B cell (primary cell): ENCODE measurements around the gene MORN4. TPM values are rescaled to one million over a fixed set of nuclear protein-coding genes. Genes with fewer than 3 reads are reported as not detected.

ENCODE experiments used
- ATAC-seq: fragments of 200-7000 bp; cut with Tn5 transposase; one replicate; pipeline ENCODE4 v1.10.0; 2021; ENCODE audit warnings: low read depth, mild to moderate bottlenecking, moderate number of reproducible peaks, moderate library complexity
- CTCF ChIA-PET: fragments of 350-600 bp; sonication (Branson Sonifier 250); formaldehyde crosslinking; loops from one replicate; lab custom pipeline; 2021; ENCODE audit warnings: antibody characterized with exemption, inconsistent platforms; lab: Charles Lee
- POLR2A ChIA-PET: fragments of 350-600 bp; sonication (Branson Sonifier 250); formaldehyde crosslinking; loops from one replicate; lab custom pipeline; 2021; ENCODE audit warnings: antibody characterized with exemption; lab: Charles Lee
- DNase-seq: peaks from one replicate; pipeline ENCODE4 v3.0.0; 2013
- H2AFZ ChIP-seq: 2 replicates; pipeline ENCODE4 v1.6.1; 2012; ENCODE audit warnings: mild to moderate bottlenecking, low read depth, low read length; ENCODE audit not compliant: insufficient read depth, poor library complexity, severe bottlenecking
- H3K27ac ChIP-seq, 2 donors: 1 replicate in 1 of 2; 2 replicates in 1 of 2; pipeline ENCODE4 v1.5.1; 2012 to 2013; ENCODE audit warnings: low read length in 2 of 2, mild to moderate bottlenecking in 2 of 2, moderate library complexity in 1 of 2
- H3K27me3 ChIP-seq, 4 experiments: fragments of 200-600 bp in 1 of 4; sonication (generic) in 1 of 4; replicated peaks in 1 of 4; 1 replicate in 2 of 4; 2 replicates in 2 of 4; pipeline versions ENCODE4 v1.6.1 to v1.7.0; 2013 to 2016; ENCODE audit warnings: low read length in 3 of 4, mild to moderate bottlenecking in 2 of 4, mixed read lengths in 1 of 4, moderate library complexity in 1 of 4; ENCODE audit not compliant: insufficient read depth in 4 of 4, control insufficient read depth in 3 of 4; ENCODE audit errors: control extremely low read depth in 1 of 4
- H3K36me3 ChIP-seq, 2 experiments: replicated peaks in 1 of 2; 1 replicate in 1 of 2; 2 replicates in 1 of 2; pipeline versions ENCODE4 v1.6.1 to v1.7.1; 2013; ENCODE audit warnings: low read length in 1 of 2; ENCODE audit not compliant: insufficient read depth in 2 of 2, control insufficient read depth in 1 of 2; ENCODE audit errors: control extremely low read depth in 1 of 2, extremely low read depth in 1 of 2
- H3K4me1 ChIP-seq, 2 donors: fragments of 200-600 bp in 1 of 2; sonication (generic) in 1 of 2; 1 replicate in 1 of 2; 2 replicates in 1 of 2; pipeline versions ENCODE4 v1.5.1 to v1.6.1; 2013 to 2017; ENCODE audit warnings: low read length in 2 of 2; ENCODE audit not compliant: control insufficient read depth in 2 of 2, insufficient read depth in 2 of 2
- H3K4me2 ChIP-seq: replicated peaks from 2 replicates; pipeline ENCODE3; 2012; ENCODE audit warnings: mild to moderate bottlenecking, low read depth, low read length; ENCODE audit not compliant: poor library complexity, severe bottlenecking
- H3K4me3 ChIP-seq, 5 experiments: fragments of 200-600 bp in 1 of 5; sonication (generic) in 1 of 5; 1 replicate in 3 of 5; 2 replicates in 2 of 5; pipeline versions ENCODE4 v1.5.1 to v1.7.0; 2011 to 2016; ENCODE audit warnings: low read length in 4 of 5, mild to moderate bottlenecking in 4 of 5, low read depth in 2 of 5, control low read depth in 1 of 5, moderate library complexity in 1 of 5; ENCODE audit not compliant: insufficient read depth in 1 of 5; ENCODE audit errors: control extremely low read depth in 1 of 5, extremely low read depth in 1 of 5
- H3K79me2 ChIP-seq: fragments of 200-600 bp; sonication (generic); one replicate; pipeline ENCODE4 v1.6.0; 2016; ENCODE audit warnings: low read length; ENCODE audit not compliant: control insufficient read depth, insufficient read depth
- H3K9ac ChIP-seq: fragments of 200-600 bp; sonication (generic); 2 replicates; pipeline ENCODE4 v1.6.1; 2017; ENCODE audit warnings: mild to moderate bottlenecking, low read length, moderate library complexity
- H3K9me3 ChIP-seq, 3 donors: one replicate each; pipeline versions ENCODE4 v1.6.1 to v1.7.1; 2013; ENCODE audit warnings: low read length in 2 of 3; ENCODE audit not compliant: control insufficient read depth in 2 of 3, insufficient read depth in 1 of 3; ENCODE audit errors: control extremely low read depth in 1 of 3
- H4K20me1 ChIP-seq: 2 replicates; pipeline ENCODE4 v1.6.0; 2012; ENCODE audit warnings: mild to moderate bottlenecking, low read length; ENCODE audit not compliant: insufficient read depth, control insufficient read depth, poor library complexity, severe bottlenecking
- H3K27ac Mint-ChIP-seq: one replicate; pipeline ENCODE4 v1.8.0; 2021; ENCODE audit warnings: mixed read lengths
- H3K27me3 Mint-ChIP-seq: one replicate; pipeline ENCODE4 v1.8.0; 2021; ENCODE audit warnings: mixed read lengths
- H3K4me1 Mint-ChIP-seq: one replicate; pipeline ENCODE4 v1.8.0; 2021; ENCODE audit warnings: mixed read lengths
- H3K4me3 Mint-ChIP-seq: one replicate; pipeline ENCODE4 v1.8.0; 2021; ENCODE audit warnings: mixed read lengths
- H3K9me3 Mint-ChIP-seq: one replicate; pipeline ENCODE4 v1.8.0; 2022; ENCODE audit warnings: mixed read lengths; ENCODE audit not compliant: insufficient read depth
- EZH2 ChIP-seq: IDR thresholded peaks from 2 replicates; pipeline ENCODE4 v1.6.1; 2012; ENCODE audit warnings: borderline replicate concordance, low read depth, mild to moderate bottlenecking, moderate library complexity, low read length; ENCODE audit not compliant: insufficient read depth, poor library complexity, severe bottlenecking
- WGBS: methylation state at CpG from one replicate; pipeline ENCODE4 v1.1.5; 2013; ENCODE audit warnings: missing lambda C conversion rate; ENCODE audit not compliant: insufficient coverage; 5-methylcytosine and 5-hydroxymethylcytosine counted together
- intact Hi-C: fragments of 100-400 bp; cut with micrococcal nuclease; formaldehyde crosslinking; loops from one replicate; pipeline ENCODE4 v1.10.0; 2022
- polyA plus RNA-seq: library from polyadenylated mRNA; depleted of rRNA; stranded (reverse); fragments of >200 nt; gene quantifications from 2 replicates; pipeline ENCODE4 v1.2.3, GENCODE V29; 2012
- total RNA-seq, 2 donors: library from RNA; stranded (reverse); fragments of 120-200 nt in 1 of 2; gene quantifications; 1 replicate in 1 of 2; 2 replicates in 1 of 2; pipeline versions ENCODE4 v1.2.3 to v1.2.4, GENCODE V29; 2013 to 2022
- TF ChIP-seq, protein P1 (sequence below): fragments of 200-600 bp; IDR thresholded peaks from one replicate; pipeline ENCODE4 v1.8.0; 2022; ENCODE audit warnings: antibody characterized with exemption, mild to moderate bottlenecking

The MORN4 gene
- total and polyA plus RNA-seq, 2 donors (not counting 1 experiment from before 2014, with no cell fraction given), result 1.5 to 2.8 TPM

DNA sequence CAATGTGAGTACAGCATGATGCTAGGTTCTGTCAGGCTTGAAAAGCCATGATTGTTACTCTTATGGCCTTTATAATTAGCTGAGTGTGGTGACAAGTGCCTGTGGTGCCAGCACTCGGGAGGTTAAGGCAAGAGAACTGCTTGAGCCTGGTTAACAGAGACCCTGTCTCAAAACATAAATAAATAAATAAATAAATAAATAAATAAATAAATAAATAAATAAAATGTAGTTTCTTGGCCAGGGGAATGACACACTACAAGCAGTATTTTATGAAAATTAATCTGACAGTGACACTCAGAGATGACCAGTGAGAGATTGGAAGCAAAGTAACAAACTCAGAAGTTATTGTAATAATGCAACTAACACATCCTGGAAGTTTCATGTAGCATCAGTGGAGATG, 2.3 kb upstream of the MORN4 start:
- Histone ChIP-seq H3K4me3 (no peak overlapping the region), H3K9ac (no peak overlapping the region), H3K4me2 (no peak overlapping the region), H3K27ac (no peak overlapping the region), H3K79me2 (no peaks in the 10 kb centered on the region), H3K36me3 (no peaks in the 10 kb centered on the region), H3K4me1 (peaks cover 0 to 16% of the 10 kb centered on the region in 2 donors), H4K20me1 (no peaks in the 10 kb centered on the region), H3K9me3 (no peaks in the 10 kb centered on the region), H3K27me3 (peaks cover 0 to 6% (median 0%) of the 10 kb centered on the region in 4 experiments), H2AFZ (no peak overlapping the region)
- no peak for ATAC-seq
- intact Hi-C loops, result no loop called here
- Mint-ChIP-seq H3K4me3 (no peak overlapping the region), H3K9me3 (no peaks in the 10 kb centered on the region), H3K27ac (no peak overlapping the region), H3K27me3 (no peaks in the 10 kb centered on the region), H3K4me1 (peaks cover 18% of the 10 kb centered on the region)
- TF ChIP-seq EZH2, result no peak
- TF ChIP-seq, protein P1, sequence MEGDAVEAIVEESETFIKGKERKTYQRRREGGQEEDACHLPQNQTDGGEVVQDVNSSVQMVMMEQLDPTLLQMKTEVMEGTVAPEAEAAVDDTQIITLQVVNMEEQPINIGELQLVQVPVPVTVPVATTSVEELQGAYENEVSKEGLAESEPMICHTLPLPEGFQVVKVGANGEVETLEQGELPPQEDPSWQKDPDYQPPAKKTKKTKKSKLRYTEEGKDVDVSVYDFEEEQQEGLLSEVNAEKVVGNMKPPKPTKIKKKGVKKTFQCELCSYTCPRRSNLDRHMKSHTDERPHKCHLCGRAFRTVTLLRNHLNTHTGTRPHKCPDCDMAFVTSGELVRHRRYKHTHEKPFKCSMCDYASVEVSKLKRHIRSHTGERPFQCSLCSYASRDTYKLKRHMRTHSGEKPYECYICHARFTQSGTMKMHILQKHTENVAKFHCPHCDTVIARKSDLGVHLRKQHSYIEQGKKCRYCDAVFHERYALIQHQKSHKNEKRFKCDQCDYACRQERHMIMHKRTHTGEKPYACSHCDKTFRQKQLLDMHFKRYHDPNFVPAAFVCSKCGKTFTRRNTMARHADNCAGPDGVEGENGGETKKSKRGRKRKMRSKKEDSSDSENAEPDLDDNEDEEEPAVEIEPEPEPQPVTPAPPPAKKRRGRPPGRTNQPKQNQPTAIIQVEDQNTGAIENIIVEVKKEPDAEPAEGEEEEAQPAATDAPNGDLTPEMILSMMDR, result no peak
- no peak for DNase-seq
- no CpG with 5 or more reads among the region's 1 CpG for WGBS
- CTCF ChIA-PET, result no interaction called here
- POLR2A ChIA-PET, result no interaction called here

DNA sequence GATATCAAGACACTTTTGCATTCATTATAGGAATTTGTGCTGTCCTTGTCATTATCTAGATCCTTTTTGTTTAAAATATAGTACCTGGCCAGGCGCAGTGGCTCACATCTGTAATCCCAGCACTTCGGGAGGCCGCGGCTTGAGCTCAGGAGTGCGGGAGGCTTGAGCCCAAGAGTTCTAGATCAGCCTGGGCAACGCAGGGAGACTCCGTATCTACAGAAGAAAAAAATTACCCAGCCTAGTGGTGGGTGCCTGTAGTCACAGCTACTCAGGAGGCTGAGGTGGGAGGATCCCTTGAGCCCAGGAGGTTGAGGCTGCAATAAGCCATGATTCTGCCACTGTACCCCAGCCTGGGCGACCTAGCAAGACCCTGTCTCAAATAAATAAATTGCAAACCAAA, 621 bp upstream of the MORN4 start:
- H3K79me2 ChIP-seq, result no peaks in the 10 kb centered on the region
- peak overlapping the region; percentile 96 for H3K4me2 ChIP-seq
- peak overlapping the region; percentile 34 to 87 (median 63) for H3K4me3 ChIP-seq
- H3K4me1 Mint-ChIP-seq, result peaks cover 13% of the 10 kb centered on the region
- H3K4me1 ChIP-seq, result peaks cover 0 to 11% of the 10 kb centered on the region in 2 donors
- ChIA-PET CTCF (no interaction called here), POLR2A (no interaction called here)
- intact Hi-C loops, result loop anchor here (1.0 to 2.0 kb wide), 5 partner anchors 7 to 189 kb away; partner anchors contain the start of genes AVPI1, MMS19, UBTD1 and ZFYVE27
- no peak for ATAC-seq
- H3K27ac Mint-ChIP-seq, result peak overlapping the region; percentile 76
- 95% methylated on average over 7 of the region's 8 CpGs for WGBS
- H3K9me3 Mint-ChIP-seq, result no peaks in the 10 kb centered on the region
- H3K27ac ChIP-seq, result no peak overlapping the region
- H3K36me3 ChIP-seq, result no peaks in the 10 kb centered on the region
- no peaks in the 10 kb centered on the region for H3K9me3 ChIP-seq
- peaks cover 0 to 6% (median 0%) of the 10 kb centered on the region in 4 experiments for H3K27me3 ChIP-seq
- H3K27me3 Mint-ChIP-seq, result no peaks in the 10 kb centered on the region
- peak overlapping the region; percentile 78 for H3K9ac ChIP-seq
- TF ChIP-seq EZH2, result no peak
- TF ChIP-seq, protein P1, result no peak
- H3K4me3 Mint-ChIP-seq, result peak overlapping the region; percentile 94
- DNase-seq, result no peak
- no peaks in the 10 kb centered on the region for H4K20me1 ChIP-seq
- peak overlapping the region; percentile 100 for H2AFZ ChIP-seq
